ENCODE measurements around the gene CREB5. TPM values are rescaled to one million over a fixed set of nuclear protein-coding genes. Genes with fewer than 3 reads are reported as not detected.

The CREB5 gene
- total and polyA plus RNA-seq, 2 of the 8 experiments (the other 6 are each of a cell fraction or from before 2014, with no cell fraction given) = 2.4 to 2.7 TPM

GRCh38 chr7:28668085-28668484 lies 255.8 kb downstream of the CREB5 start (continued):
- TF ChIP-seq GABPA (IDR thresholded peaks at IDR 0.05; ENCODE audit: borderline replicate concordance, insufficient read depth, low read length) (no peak), CHD1 (IDR thresholded peaks at IDR 0.05; ENCODE audit: low read depth, low read length) (no peak), SP4 (IDR thresholded peaks at IDR 0.05; ENCODE audit: low read length) (no peak), NRF1 (IDR thresholded peaks at IDR 0.05; ENCODE audit: low read depth, low read length) (no peak), BRCA1 (IDR thresholded peaks at IDR 0.05; ENCODE audit: low read depth, low read length) (no peak)
